ENCODE data around the gene CCDC30.

The CCDC30 gene

GRCh38 chr1:42700006-42700405 lies 236.9 kb downstream of the CCDC30 start:
- DNase-seq: no peak

DNA sequence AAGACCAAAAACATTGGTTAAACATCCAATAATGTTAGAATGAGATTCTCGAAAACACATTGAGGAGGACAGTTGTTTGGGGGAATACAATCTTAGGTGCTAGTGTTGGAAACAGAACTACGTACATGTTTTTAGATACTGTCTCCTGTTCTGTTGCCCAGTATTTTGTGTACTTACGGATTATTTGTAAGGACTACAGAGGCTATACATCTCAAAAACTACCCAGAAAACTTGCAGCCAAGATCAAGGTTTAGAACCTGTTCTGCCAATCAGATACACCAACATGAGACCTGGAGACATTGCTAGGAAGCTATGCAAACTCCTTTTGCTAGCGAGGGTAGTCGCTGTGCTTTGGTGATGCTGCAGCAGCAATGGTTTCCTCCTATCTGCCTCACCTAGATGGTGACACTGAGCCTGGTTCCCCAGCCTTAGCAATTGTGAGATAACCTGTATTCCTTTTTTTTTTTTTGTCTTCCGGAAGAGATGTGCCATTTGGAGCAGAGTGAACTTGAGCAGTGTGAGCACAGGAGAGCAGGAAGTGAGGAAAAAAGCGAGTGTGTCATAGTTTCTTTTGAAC lies 240.9 kb downstream of the CCDC30 start:
- DNase-seq: no peak
